Adrenal gland (tissue), 12 donors: ENCODE data around the gene CHST3. TPM values are rescaled to one million over a fixed set of nuclear protein-coding genes. Genes with fewer than 3 reads are reported as not detected.

ENCODE experiments used
- DNase-seq, 7 donors: peaks; one replicate each; pipeline ENCODE4 v3.0.0-alpha.2; 2019 to 2020
- H3K27ac ChIP-seq, 5 donors: fragments of 200-600 bp; sonication (generic) in 4 of 5; 1 replicate in 3 of 5; 2 replicates in 2 of 5; pipeline versions ENCODE4 v1.5.1 to v1.8.0; 2016 to 2020; ENCODE audit warnings: mild to moderate bottlenecking in 1 of 5
- H3K27me3 ChIP-seq: fragments of 200-600 bp; 2 replicates; pipeline ENCODE4 v1.8.0; 2021
- H3K36me3 ChIP-seq, 2 donors: fragments of 200-600 bp; replicated peaks in 1 of 2; 1 replicate in 1 of 2; 2 replicates in 1 of 2; pipeline versions ENCODE4 v1.5.1 to v1.8.0; 2018 to 2022
- H3K4me1 ChIP-seq, 2 donors: fragments of 200-600 bp; replicated peaks in 1 of 2; 1 replicate in 1 of 2; 2 replicates in 1 of 2; pipeline versions ENCODE4 v1.5.1 to v1.8.0; 2018 to 2021
- H3K4me3 ChIP-seq, 4 donors: fragments of 200-600 bp; sonication (generic) in 3 of 4; one replicate each; pipeline ENCODE4 v1.5.1; 2016 to 2018
- H3K9me3 ChIP-seq, 3 donors: fragments of 200-600 bp; sonication (generic) in 1 of 3; replicated peaks in 1 of 3; 1 replicate in 2 of 3; 2 replicates in 1 of 3; pipeline versions ENCODE4 v1.5.1 to v1.8.0; 2016 to 2021
- CTCF ChIP-seq, 6 experiments: fragments of 450-650 bp in 4 of 6; fragments of 200-600 bp in 2 of 6; sonication (generic) in 1 of 6; IDR thresholded peaks; 1 replicate in 5 of 6; 2 replicates in 1 of 6; pipeline versions ENCODE4 v1.5.1 to v1.8.0; 2016 to 2021; ENCODE audit warnings: antibody characterized with exemption in 6 of 6, mild to moderate bottlenecking in 2 of 6, moderate library complexity in 1 of 6
- POLR2A ChIP-seq, 2 donors: fragments of 450-650 bp; IDR thresholded peaks; one replicate each; pipeline ENCODE4 v1.6.1; 2017; ENCODE audit warnings: antibody characterized with exemption in 2 of 2, mild to moderate bottlenecking in 2 of 2, moderate library complexity in 1 of 2
- WGBS, 4 donors: extraction: QIAGEN DNeasy Blood & Tissue Kit in 2 of 4; methylation state at CpG; one replicate each; pipeline versions ENCODE4 v1.1.5 to v1.1.7; 2013 to 2017; 5-methylcytosine and 5-hydroxymethylcytosine counted together
- intact Hi-C, 2 donors: fragments of 100-400 bp; cut with DNase I; formaldehyde crosslinking; loops; one replicate each; pipeline versions ENCODE4 v1.14.1 to v1.15.0; 2022 to 2023
- polyA plus RNA-seq, 3 donors: library from polyadenylated mRNA; stranded (reverse); fragments of 200-250 nt in 2 of 3; fragments of 350-450 nt in 1 of 3; fragmentation: Illumina TruSeq in 1 of 3; extraction: RNeasy Lipid Tissue Mini Kit (QIAGEN cat#74804) in 1 of 3; gene quantifications; one replicate each; pipeline ENCODE4 v1.2.3, GENCODE V29; 2013 to 2014
- total RNA-seq, 9 donors: library from RNA; depleted of rRNA in 4 of 9; stranded (reverse); fragments of >200 nt in 4 of 9; fragments of 120-200 nt in 1 of 9; fragmentation: NEBNext Ultra II Directional in 1 of 9; extraction: Animal tissue kit (Norgen Biotek cat#: 25700) in 1 of 9; gene quantifications; one replicate each; pipeline versions ENCODE4 v1.1.0 to v1.2.4, GENCODE V29; 2013 to 2023
- donor health status: healthy with polysubstance abuse.
- donor health status: Bipolar disorder and iron deficiency.
- donor health status: DM: yes; HTN: yes; CAD: no.
- donor health status: DM: no; HTN: no; CAD: no.
- donor health status: DM: no; HTN: no; CAD: no.
- donor health status: DM: yes; HTN: yes; CAD: no.

CHST3 gene
- total and polyA plus RNA-seq, 12 donors, result 3.9 to 49.7 (median 32.6) TPM

GRCh38 chr10:72043016-72043834, 79.0 kb downstream of the CHST3 start:
- intact Hi-C loops, result loop anchor here (5.0 to 10.0 kb wide), 2 partner anchors 81 to 148 kb away; partner anchors contain the start of gene CHST3 (in 1 of the 2)
- H3K27ac ChIP-seq, result peak overlapping the region in 1 of 5 donors; percentile 85
- 88 to 92% (median 89%) methylated on average over 10 of the region's 10 CpGs for WGBS, 4 donors
- H3K36me3 ChIP-seq, result no peaks in the 10 kb centered on the region
- peaks cover 6 to 29% of the 10 kb centered on the region in 2 donors for H3K4me1 ChIP-seq
- no peak for DNase-seq
- no peaks in the 10 kb centered on the region for H3K9me3 ChIP-seq
- H3K27me3 ChIP-seq, result no peaks in the 10 kb centered on the region
- H3K4me3 ChIP-seq, result no peak overlapping the region
- TF ChIP-seq POLR2A (IDR thresholded peaks at IDR 0.05) (no peak), CTCF (IDR thresholded peaks at IDR 0.05) (no peak)

GRCh38 chr10:72044417-72045041, 80.3 kb downstream of the CHST3 start:
- Histone ChIP-seq H3K27me3 (no peaks in the 10 kb centered on the region), H3K9me3 (no peaks in the 10 kb centered on the region), H3K36me3 (no peaks in the 10 kb centered on the region), H3K4me1 (peaks cover 0 to 18% of the 10 kb centered on the region in 2 donors), H3K4me3 (no peak overlapping the region), H3K27ac (peak overlapping the region in 3 of 5 donors; percentile 32 to 85 (median 75))
- TF ChIP-seq POLR2A (IDR thresholded peaks at IDR 0.05), result no peak
- TF ChIP-seq CTCF (IDR thresholded peaks at IDR 0.05), result peak; percentile 18 to 87 (median 71)
- 34 to 58% (median 49%) methylated on average over 14 to 17 of the region's 17 CpGs for WGBS, 4 donors
- peak; percentile 58 to 86 (median 69) for DNase-seq
- intact Hi-C loops, result loop anchor here (5.0 to 10.0 kb wide), 2 partner anchors 82 to 150 kb away; partner anchors contain the start of gene CHST3 (in 1 of the 2)

- Histone ChIP-seq H3K36me3 (no peaks in the 10 kb centered on the region), H3K4me1 (peaks cover 0 to 18% of the 10 kb centered on the region in 2 donors), H3K27ac (peak overlapping the region in 1 of 5 donors; percentile 85), H3K27me3 (no peaks in the 10 kb centered on the region), H3K4me3 (no peak overlapping the region), H3K9me3 (no peaks in the 10 kb centered on the region)
- no peak for TF ChIP-seq POLR2A (IDR thresholded peaks at IDR 0.05)
- TF ChIP-seq CTCF (IDR thresholded peaks at IDR 0.05), result no peak
- no peak for DNase-seq
- 88 to 100% (median 94%) methylated on average over 2 of the region's 2 CpGs for WGBS, 4 donors
- intact Hi-C loops, result loop anchor here in 1 of 2 donors (10.0 kb wide), 1 partner anchor 151 kb away; no protein-coding TSS in a partner anchor
Observed at GRCh38 chr10:72045586-72045985, 81.4 kb downstream of the CHST3 start.

- Histone ChIP-seq H3K27me3 (no peaks in the 10 kb centered on the region), H3K27ac (no peak overlapping the region), H3K9me3 (no peaks in the 10 kb centered on the region), H3K36me3 (no peaks in the 10 kb centered on the region), H3K4me1 (peaks cover 0 to 18% of the 10 kb centered on the region in 2 donors), H3K4me3 (no peak overlapping the region)
- peak; percentile 83 to 98 (median 95) for DNase-seq
- 23 to 26% (median 25%) methylated on average over 12 of the region's 12 CpGs for WGBS, 4 donors
- TF ChIP-seq POLR2A (IDR thresholded peaks at IDR 0.05) (no peak), CTCF (IDR thresholded peaks at IDR 0.05) (peak; percentile 99 to 100 (median 100))
- intact Hi-C loops, result loop anchor here in 1 of 2 donors (10.0 kb wide), 1 partner anchor 154 kb away; no protein-coding TSS in a partner anchor
Observed at GRCh38 chr10:72048450-72049124, 84.4 kb downstream of the CHST3 start.
